Stimulated activated CD8-positive, alpha-beta memory T cell treated with anti-CD3 and anti-CD28 coated beads, Interleukin-4, amount 100 ng/mL, for 24 hours (primary cell): ENCODE results near the gene TTLL4.
"Not testable (repeated sequence)": the region's sequence is repeated elsewhere in the genome, so short reads cannot be mapped to it uniquely, and the experiment has no call there.

ENCODE experiments used
- DNase-seq: peaks from one replicate; pipeline ENCODE4 v3.0.0-alpha.2; 2020; ENCODE audit warnings: low read depth

The TTLL4 gene

GRCh38 chr2:218710687-218711549 lies at the start of gene TTLL4:
Gene TTLL4, plus strand, starts transcription at chr2:218710835. Its CDS starts 26,842 bp downstream, at chr2:218737677.
- DNase-seq = peak; percentile 96

- DNase-seq = no peak
These were observed 48.3 kb upstream of the TTLL4 start for GRCh38 chr2:218662377-218662776.

- no peak for DNase-seq
These were observed 47.8 kb upstream of the TTLL4 start for GRCh38 chr2:218662827-218663226.

DNA sequence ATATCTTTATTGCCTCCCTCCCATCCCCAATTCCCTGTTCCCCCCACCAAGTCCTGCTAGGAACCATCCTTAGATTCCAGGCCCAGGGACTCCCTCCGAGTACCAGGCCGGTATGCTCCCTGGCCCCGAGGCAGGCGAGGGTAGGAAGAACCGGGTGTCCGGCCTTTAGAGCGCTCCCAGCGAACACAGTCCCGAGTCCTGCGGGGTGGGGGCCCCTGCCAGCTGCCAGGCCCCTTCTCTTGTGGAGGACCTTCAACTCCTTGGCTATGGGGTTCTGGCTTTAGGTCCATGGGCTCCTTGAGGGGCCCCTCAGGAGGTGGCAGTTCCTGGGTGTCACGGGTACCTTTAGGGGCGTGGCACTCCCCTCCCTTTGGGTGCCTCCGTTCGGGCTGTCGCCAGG lies 46.7 kb upstream of the TTLL4 start:
- no peak for DNase-seq

DNA sequence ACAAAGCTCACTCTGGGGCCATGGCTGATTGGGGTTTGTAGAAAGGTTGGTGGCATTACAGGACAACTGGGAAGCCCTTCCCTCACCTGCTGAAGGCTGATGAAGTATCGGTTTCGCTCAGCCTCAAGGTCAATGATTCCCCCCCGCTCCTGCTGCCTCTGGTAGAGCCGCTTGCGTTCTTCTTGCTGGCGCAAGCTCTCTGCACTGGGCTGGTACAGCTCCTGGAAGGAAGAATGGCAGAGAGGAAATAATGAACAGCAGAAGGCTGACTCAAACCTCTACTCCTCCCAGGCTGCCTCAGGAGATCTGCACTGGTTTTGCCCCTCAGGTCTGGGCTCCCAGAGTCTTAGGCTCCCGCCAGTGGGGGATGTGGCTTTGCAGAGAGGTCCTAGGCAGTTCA lies 46.0 kb upstream of the TTLL4 start:
- no peak for DNase-seq

- no peak for DNase-seq
These were observed 39.5 kb upstream of the TTLL4 start for GRCh38 chr2:218671097-218671653.

DNA sequence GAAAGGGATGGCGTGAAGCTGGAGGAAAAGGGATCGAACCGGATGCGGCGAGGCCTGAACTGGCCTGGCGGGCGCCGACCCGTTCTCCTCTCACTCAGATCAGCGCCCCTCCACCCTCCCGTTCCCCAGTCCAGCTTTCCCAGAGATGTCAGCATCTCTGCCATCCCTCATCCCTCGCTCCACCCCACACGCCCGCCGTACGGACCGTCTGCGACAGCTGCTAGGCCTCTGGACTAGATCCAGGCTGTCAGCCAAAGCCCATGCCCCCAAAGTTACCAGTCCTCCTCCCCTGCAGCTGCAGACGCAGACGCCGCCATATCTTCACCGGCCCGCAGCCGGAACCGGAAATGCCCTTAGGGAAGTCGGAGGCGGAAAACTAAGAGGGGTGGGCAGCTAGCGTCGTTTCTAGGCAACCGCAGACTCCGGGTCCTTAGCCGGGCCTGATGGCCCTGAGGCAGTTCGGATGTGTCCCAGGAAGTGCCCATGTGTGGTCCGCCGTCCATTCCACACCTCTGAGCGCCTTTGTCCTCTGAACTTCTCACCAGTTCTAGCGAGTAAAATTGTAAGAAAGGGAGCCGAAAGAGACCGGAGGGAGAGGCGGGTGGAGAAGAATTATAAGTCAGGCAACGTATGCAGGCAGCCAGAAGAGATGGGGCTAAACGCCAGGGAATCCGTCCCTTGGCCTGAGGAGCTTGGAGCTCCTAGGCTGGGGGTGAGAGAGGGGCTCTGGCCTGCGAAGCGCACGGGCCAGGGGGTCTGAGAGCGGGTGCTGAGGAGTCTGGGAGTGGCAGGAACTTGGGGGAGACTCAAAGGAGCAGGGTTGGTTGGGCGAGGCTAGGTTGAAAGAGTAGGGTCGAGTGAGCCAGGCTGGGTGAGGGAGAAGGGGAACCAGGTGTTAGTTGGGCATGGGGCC lies 38.7 kb upstream of the TTLL4 start, which contains the start of the genes RNF25 and STK36:
RNF25 (minus strand) TSS at position 349 of the 913 bp plus-strand sequence; CDS start at position 317, 32 bp downstream.
STK36 (plus strand) TSS at position 433 of the 913 bp plus-strand sequence. CDS start 744 bp downstream, outside the sequence.
- peak; percentile 72 for DNase-seq

DNA sequence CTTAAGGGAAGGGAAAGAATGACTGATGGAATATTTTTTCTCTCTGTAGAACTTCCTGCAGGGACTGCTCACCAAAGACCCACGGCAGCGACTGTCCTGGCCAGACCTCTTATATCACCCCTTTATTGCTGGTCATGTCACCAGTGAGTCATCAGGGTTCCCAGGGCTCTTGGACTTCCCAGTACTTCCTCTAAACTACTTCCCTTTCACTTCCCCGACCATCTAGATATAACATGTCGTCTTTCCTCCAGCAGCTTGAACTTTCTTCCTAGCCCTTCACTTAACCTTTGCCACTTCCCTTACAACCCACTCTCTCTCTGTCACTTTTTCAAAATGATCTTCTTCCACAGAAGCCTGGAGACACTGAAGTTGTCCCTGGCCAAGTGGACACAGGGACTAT lies 31.5 kb upstream of the TTLL4 start:
- no peak for DNase-seq

- DNase-seq = no peak
These were observed 30.6 kb upstream of the TTLL4 start for GRCh38 chr2:218680061-218680460.

- DNase-seq = not testable (repeated sequence)
These were observed 23.1 kb upstream of the TTLL4 start for GRCh38 chr2:218687400-218688060.

- DNase-seq = no peak
These were observed 19.4 kb upstream of the TTLL4 start for GRCh38 chr2:218691234-218691633.

GRCh38 chr2:218694405-218695145 lies 16.1 kb upstream of the TTLL4 start:
- DNase-seq = no peak

DNA sequence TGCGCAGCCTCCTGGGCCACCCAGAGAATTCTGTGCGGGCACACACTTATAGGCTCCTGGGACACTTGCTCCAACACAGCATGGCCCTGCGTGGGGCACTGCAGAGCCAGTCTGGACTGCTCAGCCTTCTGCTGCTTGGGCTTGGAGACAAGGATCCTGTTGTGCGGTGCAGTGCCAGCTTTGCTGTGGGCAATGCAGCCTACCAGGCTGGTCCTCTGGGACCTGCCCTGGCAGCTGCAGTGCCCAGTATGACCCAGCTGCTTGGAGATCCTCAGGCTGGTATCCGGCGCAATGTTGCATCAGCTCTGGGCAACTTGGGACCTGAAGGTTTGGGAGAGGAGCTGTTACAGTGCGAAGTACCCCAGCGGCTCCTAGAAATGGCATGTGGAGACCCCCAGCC lies 11.8 kb upstream of the TTLL4 start:
- no peak for DNase-seq

DNA sequence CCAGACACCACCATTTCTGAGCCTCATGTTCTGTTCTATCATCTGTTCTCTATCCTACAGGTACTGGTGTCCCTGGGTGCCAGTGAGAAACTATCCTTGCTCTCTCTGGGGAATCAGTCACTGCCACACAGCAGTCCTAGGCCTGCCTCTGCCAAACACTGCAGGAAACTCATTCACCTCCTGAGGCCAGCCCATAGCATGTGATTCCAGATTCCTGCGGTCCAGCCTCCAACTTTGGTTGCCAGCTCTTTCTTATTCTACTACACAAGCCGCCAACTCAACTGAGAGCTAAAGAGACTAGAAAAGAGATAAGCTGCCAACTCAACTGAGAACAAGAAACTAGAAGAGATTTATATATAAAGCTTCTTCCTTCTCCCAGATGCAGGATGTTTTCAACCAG lies 8.8 kb upstream of the TTLL4 start:
- no peak for DNase-seq

DNA sequence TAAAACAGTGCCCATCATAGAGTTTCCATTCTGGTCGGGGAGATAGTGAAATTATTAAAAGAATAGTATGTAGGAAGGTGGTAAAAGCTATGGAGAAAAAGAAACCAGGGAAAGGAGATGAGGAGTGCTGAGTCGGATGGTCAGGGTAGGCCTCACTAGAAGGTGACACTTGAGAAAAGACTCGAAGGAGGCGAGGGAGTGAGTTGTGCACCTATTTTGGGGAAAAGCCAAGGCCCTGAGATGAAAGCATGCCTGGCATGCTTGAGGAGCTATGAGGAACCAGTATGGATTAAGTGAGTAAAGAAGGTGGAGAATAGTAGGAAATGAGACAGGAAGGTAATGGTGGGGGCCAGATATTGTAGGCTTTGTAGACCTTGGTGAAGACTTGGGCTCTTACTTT lies 7.3 kb upstream of the TTLL4 start:
- DNase-seq = no peak

- no peak for DNase-seq
These were observed 2.5 kb upstream of the TTLL4 start for GRCh38 chr2:218708086-218708485.

- DNase-seq = no peak
These were observed 727 bp upstream of the TTLL4 start for GRCh38 chr2:218709908-218710307.

DNA sequence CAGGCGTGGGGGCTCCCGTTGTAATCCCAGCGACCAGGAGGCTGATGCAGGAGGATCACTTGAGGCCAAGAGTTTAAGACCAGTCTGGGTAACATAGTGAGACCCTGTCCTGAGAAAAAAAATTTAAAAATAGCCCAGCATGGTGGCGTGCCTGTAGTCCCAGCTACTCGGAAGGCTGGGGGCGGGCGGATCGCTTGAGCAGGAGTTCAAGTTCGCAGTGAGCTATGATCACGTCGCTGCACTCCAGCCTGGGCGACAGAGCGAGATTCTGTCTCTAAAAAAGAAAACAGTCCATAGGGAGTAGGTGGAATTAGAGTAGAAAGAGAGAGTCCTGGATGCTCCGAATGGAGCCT lies 325 bp upstream of the TTLL4 start:
- no peak for DNase-seq

DNA sequence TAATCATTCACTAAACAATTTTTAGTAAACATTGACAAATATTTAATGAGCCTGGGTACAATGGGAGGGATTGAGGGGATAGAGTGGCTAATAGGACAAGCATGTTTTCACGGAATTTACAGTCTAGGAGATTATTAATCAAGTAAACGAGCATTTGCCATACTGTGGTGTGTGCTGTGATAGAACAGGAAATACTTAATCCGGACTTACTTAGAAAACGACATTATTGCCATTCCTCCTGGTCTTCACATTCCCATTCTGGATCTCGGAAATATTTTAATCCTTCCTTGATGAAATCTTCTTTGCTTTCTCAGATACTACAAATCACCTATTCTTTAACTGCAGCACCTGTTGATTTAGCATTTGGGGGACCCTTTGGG lies 905 bp downstream of the TTLL4 start:
- no peak for DNase-seq

DNA sequence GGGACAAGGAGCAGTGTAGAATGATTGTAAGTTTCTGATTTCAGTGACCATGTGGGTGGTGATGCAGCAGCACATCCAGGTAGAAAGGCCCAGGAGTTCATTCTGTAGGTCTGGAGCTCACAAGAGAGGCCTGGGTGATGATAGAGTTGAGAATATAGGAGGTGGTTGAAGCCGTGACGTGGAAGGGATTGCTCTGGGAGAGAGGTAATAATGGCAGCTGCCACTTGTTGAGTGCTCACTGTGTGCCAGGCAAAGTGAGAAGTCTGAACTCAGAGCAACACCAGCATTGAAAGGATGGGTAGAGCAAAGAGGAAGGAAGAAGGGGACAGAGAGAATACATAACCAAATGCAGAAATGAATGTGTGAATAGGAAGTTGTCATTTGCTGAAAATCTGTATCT lies 3.3 kb downstream of the TTLL4 start:
- no peak for DNase-seq

GRCh38 chr2:218716070-218716469 lies 5.4 kb downstream of the TTLL4 start:
- DNase-seq = no peak
